ENCODE data around the gene FBXO22.
A peak's percentile ranks its signal among the peaks of the same experiment; 100 is the strongest.

- TF ChIP-seq CTCF (IDR thresholded peaks at IDR 0.05; ENCODE audit: insufficient read depth, low read length) (no peak), POLR2AphosphoS5 (IDR thresholded peaks at IDR 0.05; ENCODE audit: low read depth) (peak; percentile 87), GABPA (IDR thresholded peaks at IDR 0.05; ENCODE audit: low read depth) (peak; percentile 97), REST (IDR thresholded peaks at IDR 0.05; ENCODE audit: insufficient replicate concordance, low read depth) (no peak)
Measured at GRCh38 chr15:75903331-75904239, at the start of gene FBXO22.

Data from HL-60 (cell line).